ENCODE measurements around the gene RASA4B.
"Not testable (repeated sequence)": the region's sequence is repeated elsewhere in the genome, so short reads cannot be mapped to it uniquely, and the experiment has no call there.

The RASA4B gene

DNA sequence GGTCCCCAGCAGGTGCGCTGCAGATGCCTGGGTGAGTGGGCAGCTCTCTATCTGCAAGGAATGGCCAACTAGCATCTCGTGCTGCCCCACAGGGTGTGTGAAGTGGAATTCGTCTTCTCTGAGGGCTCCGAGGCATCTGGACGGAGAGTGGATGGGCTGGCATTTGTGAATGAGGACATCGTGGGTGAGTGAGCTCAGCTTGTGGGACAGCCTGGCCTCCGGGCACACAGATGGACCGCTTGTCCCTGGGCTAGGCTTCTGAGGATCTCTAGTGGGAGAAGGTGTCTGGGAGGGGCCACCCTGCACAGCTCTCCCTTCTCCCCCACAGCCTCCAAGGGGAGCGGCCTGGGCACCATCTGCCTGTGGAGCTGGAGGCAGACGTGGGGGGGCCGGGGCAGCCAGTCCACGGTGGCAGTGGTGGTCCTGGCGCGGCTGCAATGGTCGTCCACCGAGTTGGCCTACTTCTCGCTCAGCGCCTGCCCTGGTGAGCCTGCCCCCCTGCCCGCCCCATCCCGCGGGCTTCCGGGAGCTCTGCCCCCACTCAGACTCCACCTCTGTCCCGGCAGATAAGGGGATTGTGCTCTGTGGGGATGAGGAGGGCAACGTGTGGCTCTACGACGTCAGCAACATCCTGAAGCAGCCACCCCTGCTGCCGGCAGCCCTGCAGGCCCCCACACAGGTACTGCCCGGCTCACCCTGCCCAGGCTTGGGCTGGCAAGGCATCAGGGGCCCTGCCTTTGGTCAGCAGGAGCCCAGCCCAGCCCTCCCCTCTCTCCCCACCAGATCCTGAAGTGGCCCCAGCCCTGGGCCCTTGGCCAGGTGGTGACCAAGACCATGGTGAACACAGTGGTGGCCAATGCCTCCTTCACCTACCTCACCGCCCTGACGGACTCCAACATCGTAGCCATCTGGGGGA lies 45.2 kb downstream of the RASA4B start:
- DNase-seq, result no peak

- no peak for DNase-seq
Measured at GRCh38 chr7:102471791-102472125, 45.8 kb downstream of the RASA4B start.

GRCh38 chr7:102469972-102470825 lies 47.4 kb downstream of the RASA4B start:
- no peak for DNase-seq

GRCh38 chr7:102469351-102469971 lies 48.1 kb downstream of the RASA4B start:
- DNase-seq, result no peak

DNA sequence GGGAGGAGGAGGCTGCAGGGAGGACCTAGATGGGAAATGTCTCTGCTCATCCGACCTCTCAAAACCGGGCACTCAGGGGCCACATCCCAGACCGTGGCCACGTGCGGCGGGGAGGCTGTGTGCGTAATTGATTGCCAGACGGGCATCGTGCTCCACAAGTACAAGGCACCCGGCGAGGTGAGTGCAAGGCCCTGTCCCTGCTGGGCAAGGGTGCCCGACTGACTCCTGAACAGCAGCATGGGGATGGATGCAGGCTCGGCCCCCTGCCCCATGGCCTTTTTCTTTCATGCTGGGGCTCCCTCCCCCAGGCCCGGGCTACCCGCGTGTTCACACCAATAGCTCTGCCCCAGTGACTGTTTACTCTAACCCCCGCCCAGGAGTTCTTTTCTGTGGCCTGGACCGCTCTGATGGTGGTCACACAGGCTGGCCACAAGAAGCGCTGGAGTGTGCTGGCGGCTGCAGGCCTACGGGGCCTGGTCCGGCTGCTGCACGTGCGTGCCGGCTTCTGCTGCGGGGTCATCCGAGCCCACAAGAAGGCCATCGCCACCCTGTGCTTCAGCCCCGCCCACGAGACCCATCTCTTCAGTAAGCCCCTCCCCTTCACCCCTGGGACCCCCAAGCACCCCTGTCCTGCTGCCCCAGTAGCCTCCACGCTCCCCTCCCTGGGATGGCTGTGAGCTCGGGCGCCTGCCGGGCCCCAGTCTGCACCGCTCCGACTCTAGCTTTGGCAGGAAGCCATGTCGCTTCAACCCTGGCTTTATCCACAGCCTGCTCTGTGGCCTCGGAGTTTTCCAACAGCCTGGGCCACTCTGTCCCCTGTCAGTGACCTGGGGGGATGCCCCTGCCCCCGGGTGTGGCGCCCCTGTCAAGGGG lies 48.9 kb downstream of the RASA4B start:
- DNase-seq, result no peak

DNA sequence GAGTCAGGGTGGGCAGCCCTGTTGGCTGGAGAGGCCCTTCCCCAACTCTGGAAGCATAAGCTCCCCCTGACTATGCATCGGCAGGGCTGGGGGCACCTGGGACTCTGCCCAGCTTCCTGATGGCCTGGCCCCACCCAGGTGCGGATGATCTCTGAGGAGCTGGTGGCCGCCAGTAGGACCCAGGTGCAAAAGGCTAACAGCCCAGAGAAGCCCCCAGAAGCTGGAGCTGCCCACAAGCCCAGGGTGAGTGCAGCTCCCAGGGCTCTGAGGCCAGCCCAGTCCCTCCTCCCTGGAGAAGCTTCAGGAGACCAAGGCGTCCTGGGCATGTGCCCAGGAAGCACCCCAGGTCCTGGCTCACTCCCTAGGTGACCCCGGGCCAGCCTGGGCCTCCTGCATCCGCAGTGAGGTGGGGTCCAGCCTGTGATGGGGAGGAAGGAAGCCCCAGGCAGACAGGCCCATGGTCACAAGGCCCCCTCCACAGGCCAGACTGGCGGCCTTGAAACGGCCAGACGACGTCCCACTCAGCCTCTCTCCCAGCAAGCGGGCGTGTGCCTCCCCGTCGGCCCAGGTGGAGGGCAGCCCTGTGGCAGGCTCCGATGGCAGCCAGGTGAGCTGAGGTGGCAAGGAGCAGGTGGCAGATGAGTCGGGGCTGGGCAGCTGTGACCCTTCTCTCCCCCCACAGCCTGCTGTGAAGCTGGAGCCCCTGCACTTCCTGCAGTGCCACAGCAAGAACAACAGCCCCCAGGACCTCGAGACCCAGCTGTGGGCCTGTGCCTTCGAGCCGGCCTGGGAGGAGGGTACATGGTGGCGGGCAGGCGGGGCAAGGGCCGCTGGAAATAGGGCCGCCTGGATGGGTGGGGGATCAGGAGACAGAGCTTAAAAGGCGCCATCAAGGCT lies 49.7 kb downstream of the RASA4B start:
- DNase-seq, result no peak

DNA sequence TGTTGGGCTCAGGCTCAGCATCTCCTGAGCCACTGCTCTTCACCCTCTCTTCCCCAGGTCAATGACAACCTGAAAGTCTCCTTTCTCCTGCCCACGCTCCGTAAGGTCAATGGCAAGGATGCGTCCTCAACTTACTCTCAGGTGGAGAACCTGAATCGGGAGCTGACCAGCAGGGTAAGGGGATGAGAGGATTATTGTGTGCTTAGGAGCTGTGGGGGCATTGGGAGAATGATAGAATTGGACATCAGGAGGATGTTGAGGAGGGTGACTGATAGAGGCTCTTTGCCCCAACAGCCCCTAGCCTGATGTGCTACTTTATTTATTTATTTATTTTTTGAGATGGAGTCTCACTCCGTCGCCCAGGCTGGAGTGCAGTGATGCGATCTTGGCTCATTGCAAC lies 51.5 kb downstream of the RASA4B start:
- no peak for DNase-seq

- DNase-seq, result peak; percentile 94
Measured at GRCh38 chr7:102464577-102465280, 52.8 kb downstream of the RASA4B start, which contains the start of the genes ALKBH4 and LRWD1. Gene ALKBH4 (minus strand): TSS chr7:102464863. CDS start chr7:102464836, 27 bp downstream. Gene LRWD1 (plus strand): TSS chr7:102464984. CDS start chr7:102465081, 97 bp downstream.

DNA sequence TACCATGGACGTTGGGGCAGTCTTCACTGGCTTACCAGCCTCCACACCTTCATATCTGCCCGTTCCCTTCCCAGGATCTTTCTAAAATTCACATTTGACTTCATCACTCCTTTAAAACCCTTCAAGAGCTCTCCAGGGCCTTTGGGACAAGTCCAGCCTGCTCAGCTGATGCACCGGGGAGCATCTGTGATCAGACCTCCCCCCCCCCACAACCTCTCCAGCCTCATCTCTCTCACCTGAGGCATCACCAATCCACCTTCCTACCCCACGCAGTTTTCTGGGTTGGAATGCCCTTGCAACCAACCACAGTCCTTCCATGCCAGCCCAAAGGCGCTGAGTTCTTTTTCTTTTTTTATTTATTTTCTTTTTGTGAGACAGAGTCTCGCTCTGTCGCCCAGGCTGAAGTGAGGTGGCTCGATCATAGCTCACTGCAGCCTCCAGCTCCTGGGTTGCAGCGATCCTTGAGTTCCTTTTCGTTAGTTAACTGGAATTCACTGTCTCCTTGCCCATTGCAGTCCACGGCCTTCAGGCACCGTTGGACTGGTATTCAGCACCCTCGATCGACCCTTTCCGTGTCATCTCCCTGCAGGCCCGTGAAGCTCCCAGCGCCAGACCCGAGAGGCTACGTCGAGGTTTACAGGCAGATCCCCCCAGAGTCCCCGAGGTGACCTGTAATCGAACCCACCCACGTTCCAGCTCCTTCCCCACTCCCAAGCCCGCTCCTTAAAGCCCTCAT lies 53.6 kb downstream of the RASA4B start:
- DNase-seq, result peak; percentile 53

GRCh38 chr7:102460467-102460866 lies 57.1 kb downstream of the RASA4B start:
- DNase-seq, result no peak

GRCh38 chr7:102459221-102459844 lies 58.2 kb downstream of the RASA4B start:
- DNase-seq, result no peak

- peak; percentile 50 for DNase-seq
Measured at GRCh38 chr7:102457352-102457924, 60.1 kb downstream of the RASA4B start.

DNA sequence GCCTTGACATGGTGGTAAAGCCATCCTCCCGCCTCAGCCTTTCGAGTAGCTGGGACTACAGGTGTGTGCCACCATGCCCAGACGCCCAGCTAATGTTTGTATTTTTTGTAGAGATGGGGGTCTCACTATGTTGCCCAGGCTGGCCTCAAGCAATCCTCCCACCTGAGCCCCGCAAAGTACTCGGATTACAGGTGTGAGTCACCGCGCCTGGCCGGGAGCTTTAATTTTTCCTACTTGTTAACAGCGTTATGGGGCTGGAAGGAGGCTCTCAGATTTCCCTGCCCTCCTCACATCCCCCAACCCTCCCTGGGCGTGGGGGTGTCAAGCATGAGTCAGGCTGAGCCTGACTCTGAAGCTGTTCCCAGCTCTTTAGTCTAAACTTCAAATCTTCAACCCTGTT lies 61.2 kb downstream of the RASA4B start:
- peak; percentile 71 for DNase-seq

DNA sequence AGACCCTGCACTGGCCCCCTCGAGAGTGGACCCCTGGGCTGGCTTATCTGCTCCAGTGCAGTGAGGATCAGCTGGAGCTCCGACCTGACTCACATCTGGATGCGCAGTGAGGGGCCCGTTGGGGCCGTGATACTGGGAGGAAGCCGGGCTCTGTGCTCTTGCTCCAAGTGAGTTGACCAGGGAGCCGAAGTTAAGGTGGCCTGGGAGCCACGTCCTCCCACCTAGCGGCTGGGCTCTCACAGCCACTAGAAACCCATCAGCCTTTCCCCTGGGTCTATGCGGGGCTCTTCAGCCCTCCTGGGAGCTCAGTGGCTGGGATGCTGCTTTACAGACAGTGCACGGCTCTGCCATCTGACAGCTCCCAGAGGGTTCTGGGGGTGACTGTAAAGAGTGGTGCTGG lies 62.0 kb downstream of the RASA4B start:
- DNase-seq, result peak; percentile 48

DNA sequence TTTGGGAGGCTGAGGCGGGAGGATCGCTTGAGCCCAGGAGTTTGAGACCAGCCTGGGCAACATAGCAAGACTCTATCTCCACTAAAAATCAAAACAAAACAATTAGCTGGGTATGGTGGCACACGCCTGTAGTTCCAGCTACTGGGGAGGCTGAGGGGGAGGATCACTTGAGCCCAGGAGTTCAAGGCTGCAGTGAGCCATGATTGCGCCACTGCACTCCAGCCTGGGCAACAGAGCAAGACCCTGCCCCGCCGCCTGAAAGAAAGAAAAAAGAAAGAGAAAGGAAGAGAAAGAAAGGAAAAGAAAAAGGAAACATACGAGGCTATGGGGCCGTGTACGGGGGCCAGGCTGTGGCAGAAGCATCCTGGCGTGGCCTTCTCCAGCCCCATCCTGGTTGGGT lies 62.6 kb downstream of the RASA4B start:
- not testable (repeated sequence) for DNase-seq

DNA sequence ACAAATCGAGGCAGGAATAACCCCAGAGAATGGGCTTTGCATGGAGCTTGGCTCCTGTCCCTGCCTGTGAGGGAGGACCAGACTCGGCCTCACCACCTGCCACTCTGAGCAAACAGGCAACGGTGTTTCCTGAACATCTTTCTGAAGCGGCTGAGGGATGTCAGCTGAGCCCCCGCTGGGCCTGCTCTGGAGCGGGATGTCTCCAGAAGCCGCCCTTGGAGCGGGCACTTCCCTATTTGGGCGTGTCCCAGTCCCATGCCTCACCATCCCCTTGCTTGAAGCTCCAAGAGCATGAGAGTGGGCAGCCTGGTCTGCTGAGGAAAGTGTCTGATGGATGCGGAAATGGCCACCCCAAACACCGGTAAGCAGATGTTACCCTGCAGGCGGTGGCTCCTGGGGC lies 63.1 kb downstream of the RASA4B start:
- DNase-seq, result peak; percentile 48

DNA sequence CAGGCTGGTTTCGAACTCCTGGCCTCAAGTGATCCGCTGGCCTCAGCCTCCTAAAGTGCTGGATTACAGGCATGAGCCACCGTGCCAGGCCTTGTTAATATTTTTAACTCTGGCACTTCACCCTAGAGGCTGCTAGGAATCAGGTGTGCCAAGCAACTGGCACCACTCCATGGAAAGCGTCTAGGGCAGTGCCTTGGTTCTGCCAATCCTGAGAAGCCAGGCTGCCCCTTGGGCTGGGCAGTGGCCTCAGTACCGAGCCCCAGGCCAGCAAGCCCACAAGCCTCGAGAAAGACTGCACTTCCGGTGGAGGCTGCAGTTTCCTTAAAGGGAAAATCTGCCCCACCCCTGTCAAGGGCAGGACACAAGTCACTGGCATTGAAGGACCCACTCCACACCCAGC lies 64.3 kb downstream of the RASA4B start:
- DNase-seq, result no peak

DNA sequence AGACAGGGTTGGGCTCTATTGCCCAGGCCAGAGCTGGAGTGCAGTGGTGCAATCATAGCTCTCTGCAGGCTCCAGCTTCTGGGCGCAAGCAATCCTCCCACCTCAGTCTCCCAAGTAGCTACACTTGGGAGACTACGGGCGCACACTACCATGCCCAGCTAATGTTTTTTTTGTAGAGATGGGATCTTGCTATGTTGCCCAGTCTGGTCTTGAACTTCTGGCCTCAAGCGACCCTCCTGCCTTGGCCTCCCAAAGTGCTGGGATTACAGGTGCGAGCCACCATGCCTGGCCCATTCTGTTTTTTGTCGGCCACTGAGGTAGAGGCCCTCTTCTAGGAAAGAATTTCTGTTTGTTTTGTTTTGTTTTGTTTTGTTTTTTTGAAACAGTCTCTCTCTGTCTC lies 65.1 kb downstream of the RASA4B start:
- DNase-seq, result no peak

Measured in islet precursor cell (in vitro differentiated cells).